HG03520 (cell line): ENCODE results near the gene STXBP6.

ENCODE experiments used
- ATAC-seq: cut with Tn5 transposase; IDR thresholded peaks from one replicate; pipeline ENCODE4 v1.9.1; 2021; ENCODE audit warnings: mild to moderate bottlenecking, moderate library complexity; ENCODE audit not compliant: unreplicated experiment

The STXBP6 gene

GRCh38 chr14:24892497-24893051 is 157.4 kb downstream of the STXBP6 start:
- ATAC-seq: no peak

- ATAC-seq: no peak
Measured at GRCh38 chr14:24891987-24892496, 157.9 kb downstream of the STXBP6 start.

- no peak for ATAC-seq
Measured at GRCh38 chr14:24890716-24891115, 159.2 kb downstream of the STXBP6 start.

- no peak for ATAC-seq
Measured at GRCh38 chr14:24889843-24890242, 160.1 kb downstream of the STXBP6 start.

GRCh38 chr14:24888532-24888931 is 161.4 kb downstream of the STXBP6 start:
- no peak for ATAC-seq

GRCh38 chr14:24887623-24888304 is 162.2 kb downstream of the STXBP6 start:
- no peak for ATAC-seq

GRCh38 chr14:24885410-24885913 is 164.5 kb downstream of the STXBP6 start:
- no peak for ATAC-seq

GRCh38 chr14:24883576-24883975 is 166.4 kb downstream of the STXBP6 start:
- no peak for ATAC-seq

GRCh38 chr14:24881116-24881893 is 168.6 kb downstream of the STXBP6 start:
- no peak for ATAC-seq

- ATAC-seq: no peak
Measured at GRCh38 chr14:24880689-24881088, 169.3 kb downstream of the STXBP6 start.

GRCh38 chr14:24879661-24880386 is 170.1 kb downstream of the STXBP6 start:
- ATAC-seq: no peak

GRCh38 chr14:24876996-24877395 is 173.0 kb downstream of the STXBP6 start:
- no peak for ATAC-seq

- ATAC-seq: no peak
Measured at GRCh38 chr14:24875991-24876878, 173.7 kb downstream of the STXBP6 start.

- no peak for ATAC-seq
Measured at GRCh38 chr14:24875203-24875838, 174.6 kb downstream of the STXBP6 start.

- ATAC-seq: no peak
Measured at GRCh38 chr14:24874514-24875202, 175.3 kb downstream of the STXBP6 start.

- ATAC-seq: no peak
Measured at GRCh38 chr14:24873551-24873950, 176.4 kb downstream of the STXBP6 start.

GRCh38 chr14:24870949-24871701 is 178.8 kb downstream of the STXBP6 start:
- ATAC-seq: no peak

- no peak for ATAC-seq
Measured at GRCh38 chr14:24868389-24868788, 181.6 kb downstream of the STXBP6 start.
